ENCODE measurements around the gene ANKRD13B. TPM values are rescaled to one million over a fixed set of nuclear protein-coding genes. Genes with fewer than 3 reads are reported as not detected.

Gene ANKRD13B
- total RNA-seq, 1 donor from 2014 or later: 27.5 TPM

GRCh38 chr17:29597361-29598172 lies 4.6 kb downstream of the ANKRD13B start:
- Mint-ChIP-seq H3K4me3 (ENCODE audit: low read depth) (no peak overlapping the region), H3K27ac (no peak overlapping the region), H3K9me3 (ENCODE audit: low read depth) (no peaks in the 10 kb centered on the region), H3K27me3 (peaks cover 7% of the 10 kb centered on the region), H3K36me3 (ENCODE audit: insufficient read depth) (no peaks in the 10 kb centered on the region), H3K4me1 (ENCODE audit: low read depth) (peaks cover 6% of the 10 kb centered on the region)
- no peak for TF ChIP-seq CTCF (IDR thresholded peaks at IDR 0.05; ENCODE audit: unreplicated experiment)
- DNase-seq (ENCODE audit: low spot score, unreplicated experiment): no peak

- TF ChIP-seq CTCF (IDR thresholded peaks at IDR 0.05; ENCODE audit: unreplicated experiment): no peak
- Mint-ChIP-seq H3K4me1 (ENCODE audit: low read depth) (no peaks in the 10 kb centered on the region), H3K9me3 (ENCODE audit: low read depth) (no peaks in the 10 kb centered on the region), H3K27ac (no peak overlapping the region), H3K36me3 (ENCODE audit: insufficient read depth) (no peaks in the 10 kb centered on the region), H3K27me3 (peaks cover 7% of the 10 kb centered on the region), H3K4me3 (ENCODE audit: low read depth) (no peak overlapping the region)
- DNase-seq (ENCODE audit: low spot score, unreplicated experiment): no peak
These were observed 10.3 kb downstream of the ANKRD13B start for GRCh38 chr17:29603109-29603674.

GRCh38 chr17:29607557-29608195 lies 14.7 kb downstream of the ANKRD13B start:
- Mint-ChIP-seq H3K27ac (no peak overlapping the region), H3K36me3 (ENCODE audit: insufficient read depth) (no peaks in the 10 kb centered on the region), H3K9me3 (ENCODE audit: low read depth) (no peaks in the 10 kb centered on the region), H3K27me3 (peaks cover 9% of the 10 kb centered on the region), H3K4me1 (ENCODE audit: low read depth) (no peaks in the 10 kb centered on the region), H3K4me3 (ENCODE audit: low read depth) (no peak overlapping the region)
- TF ChIP-seq CTCF (IDR thresholded peaks at IDR 0.05; ENCODE audit: unreplicated experiment): no peak
- DNase-seq (ENCODE audit: low spot score, unreplicated experiment): no peak

- Mint-ChIP-seq H3K9me3 (ENCODE audit: low read depth) (no peaks in the 10 kb centered on the region), H3K36me3 (ENCODE audit: insufficient read depth) (no peaks in the 10 kb centered on the region), H3K27ac (no peak overlapping the region), H3K4me3 (ENCODE audit: low read depth) (no peak overlapping the region), H3K4me1 (ENCODE audit: low read depth) (no peaks in the 10 kb centered on the region), H3K27me3 (peaks cover 13% of the 10 kb centered on the region)
- no peak for DNase-seq (ENCODE audit: low spot score, unreplicated experiment)
- no peak for TF ChIP-seq CTCF (IDR thresholded peaks at IDR 0.05; ENCODE audit: unreplicated experiment)
These were observed 16.1 kb downstream of the ANKRD13B start for GRCh38 chr17:29608986-29609385.

GRCh38 chr17:29610395-29610794 lies 17.5 kb downstream of the ANKRD13B start:
- H3K36me3 Mint-ChIP-seq (ENCODE audit: insufficient read depth): no peaks in the 10 kb centered on the region
- DNase-seq (ENCODE audit: low spot score, unreplicated experiment): no peak
- no peak for TF ChIP-seq CTCF (IDR thresholded peaks at IDR 0.05; ENCODE audit: unreplicated experiment)
- H3K27me3 Mint-ChIP-seq: peaks cover 27% of the 10 kb centered on the region
- H3K4me3 Mint-ChIP-seq (ENCODE audit: low read depth): no peak overlapping the region
- no peaks in the 10 kb centered on the region for H3K4me1 Mint-ChIP-seq (ENCODE audit: low read depth)
- H3K27ac Mint-ChIP-seq: no peak overlapping the region
- no peaks in the 10 kb centered on the region for H3K9me3 Mint-ChIP-seq (ENCODE audit: low read depth)

Data from progenitor cell of endocrine pancreas (in vitro differentiated cells).